ENCODE results near the gene ACAA1.

Gene ACAA1

DNA sequence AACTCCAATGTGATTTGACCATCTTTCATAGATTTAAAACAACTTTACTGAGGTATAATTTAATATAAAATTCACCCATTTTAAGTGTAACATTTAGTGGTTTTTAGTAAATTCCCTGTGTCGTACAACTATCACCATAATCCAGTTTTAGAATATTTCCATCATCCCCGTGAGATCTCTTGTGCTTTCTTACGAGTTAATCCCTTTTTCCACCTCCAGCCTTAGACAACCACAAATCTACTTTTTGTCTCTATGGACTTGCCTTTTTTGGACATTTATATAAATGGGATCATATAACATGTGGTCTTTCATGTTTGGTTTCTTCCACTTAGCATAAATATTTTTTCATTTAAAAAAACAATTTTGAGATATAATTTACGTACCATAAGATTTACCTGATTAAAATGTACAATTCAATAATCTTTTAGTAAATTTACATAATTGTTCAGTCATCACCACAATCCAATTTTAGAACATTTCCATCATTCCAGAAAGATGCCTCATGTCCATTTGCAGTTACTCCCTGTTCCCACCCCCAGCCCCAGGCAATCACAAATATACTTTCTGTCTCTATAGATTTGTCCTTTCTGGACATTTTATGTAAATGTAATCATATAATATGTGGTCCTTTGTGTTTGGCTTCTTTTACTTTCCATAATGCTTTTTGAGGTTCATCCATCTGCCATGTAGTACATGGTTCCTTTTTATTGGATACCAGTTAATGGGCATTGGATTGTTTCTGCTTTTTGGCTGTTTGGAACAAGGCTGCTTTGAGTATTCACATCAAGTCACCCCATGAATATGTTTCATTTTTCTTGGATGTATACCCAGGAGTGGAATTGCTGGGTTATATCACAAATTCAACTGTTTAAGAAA is 31.5 kb upstream of the ACAA1 start:
- Histone ChIP-seq H3K36me3 (no peaks in the 10 kb centered on the region), H3K4me1 (no peaks in the 10 kb centered on the region), H3K4me3 (ENCODE audit: low read depth, low read length) (no peak overlapping the region), H3K27me3 (no peaks in the 10 kb centered on the region), H3K9me3 (no peaks in the 10 kb centered on the region)
- no peak for DNase-seq
- TF ChIP-seq, protein P1, sequence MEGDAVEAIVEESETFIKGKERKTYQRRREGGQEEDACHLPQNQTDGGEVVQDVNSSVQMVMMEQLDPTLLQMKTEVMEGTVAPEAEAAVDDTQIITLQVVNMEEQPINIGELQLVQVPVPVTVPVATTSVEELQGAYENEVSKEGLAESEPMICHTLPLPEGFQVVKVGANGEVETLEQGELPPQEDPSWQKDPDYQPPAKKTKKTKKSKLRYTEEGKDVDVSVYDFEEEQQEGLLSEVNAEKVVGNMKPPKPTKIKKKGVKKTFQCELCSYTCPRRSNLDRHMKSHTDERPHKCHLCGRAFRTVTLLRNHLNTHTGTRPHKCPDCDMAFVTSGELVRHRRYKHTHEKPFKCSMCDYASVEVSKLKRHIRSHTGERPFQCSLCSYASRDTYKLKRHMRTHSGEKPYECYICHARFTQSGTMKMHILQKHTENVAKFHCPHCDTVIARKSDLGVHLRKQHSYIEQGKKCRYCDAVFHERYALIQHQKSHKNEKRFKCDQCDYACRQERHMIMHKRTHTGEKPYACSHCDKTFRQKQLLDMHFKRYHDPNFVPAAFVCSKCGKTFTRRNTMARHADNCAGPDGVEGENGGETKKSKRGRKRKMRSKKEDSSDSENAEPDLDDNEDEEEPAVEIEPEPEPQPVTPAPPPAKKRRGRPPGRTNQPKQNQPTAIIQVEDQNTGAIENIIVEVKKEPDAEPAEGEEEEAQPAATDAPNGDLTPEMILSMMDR (IDR thresholded peaks at IDR 0.05; ENCODE audit: low read depth, low read length) = no peak

DNA sequence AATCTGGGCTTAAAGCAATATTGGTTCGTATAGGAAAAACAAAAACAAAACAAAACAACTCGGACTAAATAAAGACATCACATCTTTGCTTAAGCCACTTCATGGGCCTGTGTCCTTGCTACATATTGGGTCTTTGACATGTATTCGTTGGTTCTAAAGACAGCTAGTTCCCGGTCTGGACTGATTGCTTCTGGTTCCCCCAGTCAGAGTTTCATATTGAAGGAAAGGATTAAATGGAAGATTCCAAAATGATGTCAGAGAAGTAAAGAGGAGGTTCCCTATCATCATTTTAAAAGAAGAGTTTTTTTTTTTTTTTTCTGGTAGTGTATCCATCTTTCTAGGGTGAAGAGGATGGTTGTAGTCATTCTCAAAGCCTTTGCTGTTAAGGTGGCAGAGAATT is 30.7 kb upstream of the ACAA1 start:
- TF ChIP-seq, protein P1 (IDR thresholded peaks at IDR 0.05; ENCODE audit: low read depth, low read length) = no peak
- Histone ChIP-seq H3K27me3 (no peaks in the 10 kb centered on the region), H3K36me3 (no peaks in the 10 kb centered on the region), H3K4me3 (ENCODE audit: low read depth, low read length) (no peak overlapping the region), H3K9me3 (no peaks in the 10 kb centered on the region), H3K4me1 (no peaks in the 10 kb centered on the region)
- DNase-seq = no peak

DNA sequence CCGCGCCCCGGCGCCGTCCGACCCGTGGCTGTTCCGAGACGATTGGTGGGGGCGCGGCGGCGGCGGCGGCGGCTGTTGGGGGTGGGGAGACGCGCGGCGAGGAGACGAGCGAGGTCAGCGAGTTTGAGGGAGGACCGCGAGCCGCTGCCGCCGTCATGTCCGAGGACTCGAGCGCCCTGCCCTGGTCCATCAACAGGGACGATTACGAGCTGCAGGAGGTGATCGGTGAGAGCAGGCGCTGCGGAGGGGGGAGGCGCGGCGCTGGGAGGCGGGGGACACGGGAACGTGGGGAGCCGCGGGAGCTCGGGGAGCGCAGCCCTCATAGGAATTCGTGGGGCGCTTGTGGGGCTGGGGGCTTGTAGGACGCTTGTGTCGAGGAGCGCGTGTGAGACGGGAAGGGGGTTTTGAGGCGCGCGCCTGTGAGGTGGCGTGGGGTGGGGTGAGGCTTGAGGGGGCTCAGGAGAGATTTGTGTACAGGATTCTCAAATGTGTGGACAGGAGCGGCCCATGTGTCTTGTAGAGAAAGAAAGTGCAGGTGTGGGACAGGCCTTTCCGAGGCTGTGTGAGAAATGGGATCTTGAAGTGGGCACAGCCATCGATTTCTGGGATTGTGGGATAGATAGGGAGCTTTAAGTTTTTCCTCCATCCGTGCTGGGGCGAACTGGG is 28.9 kb upstream of the ACAA1 start:
- no peaks in the 10 kb centered on the region for H3K27me3 ChIP-seq
- H3K4me3 ChIP-seq (ENCODE audit: low read depth, low read length) = peak overlapping the region; percentile 69
- H3K9me3 ChIP-seq = no peaks in the 10 kb centered on the region
- no peak for DNase-seq
- H3K36me3 ChIP-seq = no peaks in the 10 kb centered on the region
- TF ChIP-seq, protein P1 (IDR thresholded peaks at IDR 0.05; ENCODE audit: low read depth, low read length) = no peak
- H3K4me1 ChIP-seq = no peaks in the 10 kb centered on the region

DNA sequence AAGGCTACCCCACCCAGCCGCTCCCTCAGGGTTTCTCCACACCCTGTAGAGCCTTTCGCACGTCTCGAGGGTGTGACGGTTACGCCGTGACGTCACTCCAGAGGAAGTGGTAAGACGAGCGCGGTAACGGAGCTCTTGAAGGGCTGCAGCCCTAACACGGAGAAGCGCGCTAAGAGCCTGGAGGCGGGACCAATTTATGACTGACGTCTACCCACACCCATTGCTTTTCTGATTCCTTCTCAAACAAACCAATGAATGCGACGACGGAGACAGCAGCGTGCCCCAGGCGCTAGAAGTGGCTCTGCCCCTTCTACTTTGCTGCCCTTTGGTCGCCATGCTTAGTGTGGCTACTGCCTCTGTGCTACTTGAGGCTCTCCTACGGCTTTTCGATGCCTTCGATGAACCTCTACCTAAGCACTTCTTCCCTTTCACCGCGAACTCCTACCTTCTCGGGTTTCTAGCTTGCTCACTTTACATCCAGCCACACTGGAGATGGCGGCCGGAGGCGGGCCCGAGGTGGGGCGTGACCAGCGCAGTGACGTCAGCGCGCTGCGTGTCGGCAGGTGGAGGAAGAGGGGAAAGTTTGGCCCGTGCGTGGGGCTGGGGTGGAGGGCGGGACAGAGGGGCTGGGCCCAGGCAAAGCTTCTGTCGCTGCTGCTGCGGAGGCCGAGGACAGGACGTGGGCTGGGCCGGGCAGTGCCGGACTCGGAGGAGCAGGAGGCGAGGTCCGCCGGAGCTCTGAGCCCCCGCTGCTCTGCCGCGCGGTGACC is 28.2 kb upstream of the ACAA1 start, which contains the start of gene OXSR1:
OXSR1 (plus strand) TSS at position 586 of the 770 bp plus-strand sequence. CDS start 340 bp downstream, outside the sequence.
- no peaks in the 10 kb centered on the region for H3K27me3 ChIP-seq
- TF ChIP-seq, protein P1 (IDR thresholded peaks at IDR 0.05; ENCODE audit: low read depth, low read length) = no peak
- H3K36me3 ChIP-seq = no peaks in the 10 kb centered on the region
- H3K4me1 ChIP-seq = no peaks in the 10 kb centered on the region
- peak within 1 kb of the TSS; percentile 69 for H3K4me3 ChIP-seq (ENCODE audit: low read depth, low read length)
- peak; percentile 89 for DNase-seq
- H3K9me3 ChIP-seq = no peaks in the 10 kb centered on the region

DNA sequence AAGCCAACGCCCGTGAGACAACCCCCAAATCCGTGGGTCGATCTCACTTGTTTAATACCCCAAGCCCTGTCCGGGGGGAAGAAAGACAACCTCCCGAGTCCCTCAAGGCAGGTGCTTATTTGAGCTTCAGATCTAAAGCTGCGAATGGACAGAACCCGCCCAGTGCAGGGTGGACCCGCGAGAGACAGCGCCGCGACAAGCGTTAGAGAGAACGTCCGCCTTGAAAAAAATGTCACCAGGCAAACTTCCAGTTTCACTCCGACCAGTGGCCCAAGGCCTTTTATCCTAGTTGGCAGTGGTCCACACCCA is 27.7 kb upstream of the ACAA1 start:
- no peaks in the 10 kb centered on the region for H3K9me3 ChIP-seq
- H3K4me1 ChIP-seq = no peaks in the 10 kb centered on the region
- no peak for DNase-seq
- H3K4me3 ChIP-seq (ENCODE audit: low read depth, low read length) = peak overlapping the region; percentile 69
- no peaks in the 10 kb centered on the region for H3K27me3 ChIP-seq
- no peaks in the 10 kb centered on the region for H3K36me3 ChIP-seq
- TF ChIP-seq, protein P1 (IDR thresholded peaks at IDR 0.05; ENCODE audit: low read depth, low read length) = no peak

All from BE2C (cell line).